IPS DF 4.7 (cell line): ENCODE measurements around the gene MARVELD2.
"Not testable (repeated sequence)": the region's sequence is repeated elsewhere in the genome, so short reads cannot be mapped to it uniquely, and the experiment has no call there.

Source experiments
- DNase-seq: peaks from one replicate; pipeline ENCODE4 v3.0.0-alpha.2; 2013; ENCODE audit warnings: low spot score; ENCODE audit errors: extremely low read depth

The MARVELD2 gene

DNA sequence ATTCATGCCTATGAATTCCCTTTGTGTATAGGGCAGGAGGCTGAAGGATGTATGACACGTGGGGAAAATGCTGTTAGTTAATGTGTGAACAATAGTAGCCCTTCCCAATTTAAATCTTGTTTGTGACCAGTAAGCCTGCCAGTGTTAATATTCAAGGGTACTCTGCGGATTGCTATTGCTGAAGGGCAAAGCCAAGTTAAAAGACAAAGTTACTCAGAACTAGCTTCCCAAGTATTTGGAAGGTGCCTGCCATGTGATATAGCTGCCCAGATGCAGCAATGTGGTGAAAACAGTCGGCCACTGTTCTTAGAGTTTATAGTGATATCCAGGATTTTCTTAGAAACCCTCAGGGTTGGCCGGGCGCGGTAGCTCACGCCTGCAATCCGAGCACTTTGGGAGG, 34.6 kb downstream of the MARVELD2 start:
- DNase-seq: no peak

DNA sequence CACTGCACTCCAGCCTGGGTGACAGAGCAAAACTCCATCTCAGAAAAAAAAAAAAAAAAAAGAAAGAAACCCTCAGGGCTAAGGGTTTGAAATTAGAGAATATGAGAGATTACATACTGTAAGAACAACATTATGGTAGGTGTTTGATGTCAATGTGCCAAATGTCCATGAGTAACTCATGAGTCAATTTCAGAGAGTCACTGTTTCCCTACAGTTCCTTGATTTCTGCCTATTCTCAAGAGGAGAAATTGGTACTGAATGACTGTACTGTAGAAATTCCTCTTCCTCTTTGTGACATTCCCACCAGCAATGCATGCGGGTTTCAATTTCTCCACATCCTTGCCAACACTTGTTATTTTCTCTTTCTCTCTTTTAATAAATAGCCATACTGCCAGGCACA, 35.2 kb downstream of the MARVELD2 start:
- DNase-seq: no peak

GRCh38 chr5:69450527-69450926, 35.6 kb downstream of the MARVELD2 start:
- DNase-seq: not testable (repeated sequence)

GRCh38 chr5:69451941-69452647, 37.2 kb downstream of the MARVELD2 start:
- DNase-seq: no peak

GRCh38 chr5:69453487-69453886, 38.6 kb downstream of the MARVELD2 start:
- not testable (repeated sequence) for DNase-seq

DNA sequence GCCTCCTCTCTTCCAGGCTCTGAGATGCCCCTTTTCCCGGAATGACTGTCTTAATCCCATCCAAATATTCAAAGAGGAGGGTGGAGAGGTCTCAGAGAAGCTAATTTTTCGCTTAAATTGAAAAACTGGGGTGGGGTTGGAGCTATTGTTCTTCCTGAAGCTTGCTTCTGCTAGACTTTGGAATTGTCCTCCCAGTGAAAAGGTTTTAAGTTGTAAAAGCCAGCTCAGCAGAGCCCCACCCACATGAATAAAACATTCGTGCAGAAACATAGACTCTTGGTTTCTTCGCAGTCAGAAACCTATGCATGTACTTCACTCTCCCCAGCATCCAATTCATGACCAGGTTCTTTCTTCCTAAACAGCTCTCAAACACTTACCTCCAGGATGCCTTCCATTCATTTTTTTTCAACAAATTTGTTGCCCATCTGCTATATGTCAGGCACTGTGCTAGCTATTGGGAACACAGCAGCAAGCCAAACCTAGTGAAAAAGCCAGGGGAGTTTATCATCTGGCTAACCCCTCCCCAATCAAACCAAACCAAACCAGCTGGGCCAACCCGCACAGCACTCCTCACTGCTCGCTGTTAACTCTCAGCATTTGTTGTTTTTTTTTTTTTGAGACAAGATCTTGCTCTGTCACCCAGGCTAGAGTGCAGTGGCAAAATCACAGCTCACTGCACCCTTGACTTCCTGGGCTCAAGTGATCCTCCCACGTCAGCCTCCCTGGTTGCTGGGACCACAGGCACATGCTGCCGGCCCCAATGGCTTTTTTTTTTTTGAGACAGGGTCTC, 39.7 kb downstream of the MARVELD2 start:
- no peak for DNase-seq

GRCh38 chr5:69455428-69455988, 40.6 kb downstream of the MARVELD2 start:
- DNase-seq: not testable (repeated sequence)

- DNase-seq: no peak
Observed at GRCh38 chr5:69462170-69462569, 47.3 kb downstream of the MARVELD2 start.

- not testable (repeated sequence) for DNase-seq
Observed at GRCh38 chr5:69466375-69466774, 51.5 kb downstream of the MARVELD2 start.

DNA sequence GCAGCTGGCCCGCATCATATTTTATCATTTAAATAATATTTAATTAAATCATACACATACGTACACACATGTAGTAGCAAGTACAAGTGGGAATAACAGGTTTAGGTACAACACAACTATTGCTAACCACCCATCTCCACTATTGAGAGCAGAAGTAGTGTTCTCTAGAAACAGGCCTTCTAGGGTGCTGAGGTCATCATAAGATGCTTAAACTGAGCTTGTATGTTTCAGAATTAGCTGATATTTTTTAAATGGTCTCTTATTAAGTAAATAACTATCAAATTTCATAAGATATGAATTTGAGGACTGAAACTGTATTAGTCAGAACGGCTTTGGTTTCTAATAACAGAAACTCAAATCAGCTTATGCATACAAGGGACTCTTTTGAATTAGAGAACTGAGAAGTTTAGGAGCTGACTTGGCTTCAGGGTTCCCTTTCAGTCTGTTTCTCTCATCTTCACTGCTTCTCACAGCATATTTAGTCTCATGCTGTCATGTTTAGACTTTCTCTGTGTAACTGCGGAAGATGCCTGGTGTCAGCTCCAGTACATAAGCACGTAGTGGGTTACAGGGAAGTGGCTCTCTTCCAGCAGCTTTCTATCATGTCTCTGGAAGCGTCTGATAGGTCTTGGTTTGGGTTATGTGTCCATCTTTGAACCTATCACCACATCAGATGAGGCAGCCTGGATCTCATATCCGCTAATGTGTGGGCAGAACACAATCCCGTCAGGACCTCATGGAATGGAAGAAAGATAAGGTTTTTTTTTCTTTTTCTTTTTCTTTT, 52.7 kb downstream of the MARVELD2 start:
- DNase-seq: no peak

DNA sequence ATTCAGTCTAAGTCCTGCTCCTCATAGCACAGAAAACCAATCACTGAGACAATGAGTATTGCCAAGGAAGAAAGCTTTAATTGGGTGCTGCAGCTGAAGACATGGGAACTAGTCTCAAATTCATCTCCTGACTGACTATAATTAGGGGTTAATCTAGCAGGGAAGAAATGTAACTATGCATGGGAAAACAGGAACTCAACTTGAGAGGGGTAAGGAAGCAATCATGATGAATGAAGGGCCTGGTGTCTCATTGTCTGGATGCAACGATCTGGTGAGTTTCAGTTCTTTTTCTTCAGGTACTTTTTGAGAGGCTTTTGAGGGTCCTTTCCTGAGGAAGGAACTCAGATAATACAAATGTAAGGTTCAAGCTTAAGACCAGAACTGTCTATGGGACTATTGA, 53.7 kb downstream of the MARVELD2 start:
- no peak for DNase-seq

DNA sequence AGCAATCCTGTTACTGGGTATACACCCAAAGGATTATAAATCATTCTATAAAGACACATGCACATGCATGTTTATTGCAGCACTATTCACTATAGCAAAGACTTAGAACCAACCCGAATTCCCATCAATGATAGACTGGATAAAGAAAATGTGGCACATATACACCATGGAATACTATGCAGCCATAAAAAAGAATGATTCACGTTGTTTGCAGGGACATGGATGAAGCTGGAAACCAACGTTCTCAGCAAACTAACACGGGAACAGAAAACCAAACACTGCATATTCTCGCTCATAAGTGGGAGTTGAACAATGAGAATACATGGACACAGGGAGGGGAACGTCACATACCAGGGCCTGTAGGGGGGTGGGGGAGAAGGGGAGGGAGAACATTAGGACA, 56.6 kb downstream of the MARVELD2 start:
- not testable (repeated sequence) for DNase-seq

DNA sequence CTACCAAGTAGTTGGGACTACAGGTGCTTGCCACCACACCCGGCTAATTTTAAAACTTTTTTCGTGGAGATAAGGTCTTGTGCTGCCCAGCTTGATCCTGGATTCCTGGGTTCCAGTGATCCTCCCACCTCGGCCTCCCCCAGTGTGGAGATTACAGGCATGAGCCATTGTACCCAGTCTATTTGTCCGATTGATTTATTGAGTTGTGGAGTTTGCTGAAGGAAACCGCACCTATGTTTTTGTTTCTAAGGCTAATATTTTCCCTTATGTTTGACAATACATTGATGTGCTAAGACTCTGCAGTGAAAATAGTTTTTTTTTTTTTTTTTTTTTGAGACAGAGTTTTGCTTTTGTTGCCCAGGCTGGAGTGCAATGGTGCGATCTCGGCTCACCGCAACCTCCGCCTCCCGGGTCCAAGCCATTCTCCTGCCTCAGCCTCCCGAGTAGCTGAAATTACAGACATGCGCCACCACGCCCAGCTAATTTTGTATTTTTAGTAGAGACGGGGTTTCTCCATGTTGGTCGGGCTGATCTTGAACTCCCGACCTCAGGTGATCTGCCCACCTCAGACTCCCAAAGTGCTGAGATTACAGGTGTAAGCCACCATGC, 57.7 kb downstream of the MARVELD2 start:
- DNase-seq: not testable (repeated sequence)

DNA sequence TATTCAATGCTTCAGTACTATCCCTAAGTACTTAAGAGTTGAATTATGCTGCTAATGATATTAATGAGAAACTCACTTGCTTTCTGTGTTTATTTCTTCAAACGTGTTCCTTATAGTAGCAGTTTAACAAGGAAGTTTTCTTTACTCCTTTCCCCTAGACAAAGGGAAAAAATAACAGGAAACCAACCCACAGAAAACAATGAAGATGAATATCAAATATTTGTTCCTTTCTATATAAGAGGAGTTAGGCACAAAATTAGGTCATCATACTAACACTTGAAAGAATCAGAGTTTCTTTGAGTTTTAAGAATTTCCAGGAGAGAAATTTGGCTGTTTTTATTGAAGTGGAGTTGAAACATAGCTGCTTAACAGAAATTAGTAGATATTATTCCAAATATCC, 62.3 kb downstream of the MARVELD2 start:
- no peak for DNase-seq

DNA sequence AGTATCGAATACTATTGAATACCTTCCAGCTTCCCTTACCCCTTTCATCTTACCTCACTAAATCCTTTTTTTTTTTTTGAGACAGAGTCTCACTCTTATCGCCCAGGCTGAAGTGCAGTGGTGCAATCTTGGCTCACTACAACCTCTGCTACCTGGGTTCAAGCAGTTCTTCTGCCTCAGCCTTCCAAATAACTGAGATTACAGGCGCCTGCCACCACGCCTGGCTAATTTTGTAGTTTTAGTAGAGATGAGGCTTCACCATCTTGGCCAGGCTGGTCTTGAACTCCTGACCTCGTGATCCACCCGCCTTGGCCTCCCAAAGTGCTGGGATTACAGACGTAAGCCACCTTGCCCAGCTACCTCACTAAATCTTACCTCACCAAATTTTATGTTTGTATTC, 63.4 kb downstream of the MARVELD2 start:
- DNase-seq: not testable (repeated sequence)

DNA sequence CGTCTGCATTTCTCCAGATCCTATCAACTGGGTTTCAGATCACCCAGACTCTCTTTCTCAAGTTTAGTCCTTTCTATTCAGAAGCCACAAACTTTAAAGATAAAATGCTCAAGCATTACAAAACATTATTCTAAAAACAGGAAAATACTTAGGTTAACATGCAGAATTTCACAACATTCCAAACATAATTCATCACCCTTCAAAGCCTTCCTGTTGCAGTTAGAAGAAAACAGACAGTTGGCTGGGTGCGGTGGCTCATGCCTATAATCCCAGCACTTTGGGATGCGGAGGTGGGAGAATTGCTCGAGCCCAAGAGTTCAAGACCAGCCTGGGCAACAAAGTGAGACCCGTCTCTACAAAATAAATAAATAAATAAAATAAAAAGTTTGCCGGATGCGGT, 70.0 kb downstream of the MARVELD2 start:
- no peak for DNase-seq

DNA sequence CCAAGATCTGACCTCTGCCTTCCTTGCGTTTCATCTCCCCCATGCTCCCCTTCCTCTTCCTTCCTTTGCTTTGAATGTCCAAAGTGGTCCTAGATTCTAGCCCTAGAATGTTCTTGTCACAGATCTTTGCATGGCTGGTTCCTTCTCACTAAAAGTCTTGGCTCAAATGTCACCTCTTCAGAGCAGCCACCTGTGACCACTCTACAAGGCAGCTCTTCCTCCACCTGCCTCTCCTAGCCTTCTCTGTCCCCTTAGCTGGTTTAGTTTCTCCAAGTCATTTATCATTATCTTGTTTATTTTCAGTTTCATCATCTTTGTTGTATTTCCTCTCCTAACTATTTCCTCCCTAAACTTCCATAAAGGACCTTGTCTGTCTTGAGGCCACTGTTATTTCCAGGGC, 70.6 kb downstream of the MARVELD2 start:
- DNase-seq: no peak

DNA sequence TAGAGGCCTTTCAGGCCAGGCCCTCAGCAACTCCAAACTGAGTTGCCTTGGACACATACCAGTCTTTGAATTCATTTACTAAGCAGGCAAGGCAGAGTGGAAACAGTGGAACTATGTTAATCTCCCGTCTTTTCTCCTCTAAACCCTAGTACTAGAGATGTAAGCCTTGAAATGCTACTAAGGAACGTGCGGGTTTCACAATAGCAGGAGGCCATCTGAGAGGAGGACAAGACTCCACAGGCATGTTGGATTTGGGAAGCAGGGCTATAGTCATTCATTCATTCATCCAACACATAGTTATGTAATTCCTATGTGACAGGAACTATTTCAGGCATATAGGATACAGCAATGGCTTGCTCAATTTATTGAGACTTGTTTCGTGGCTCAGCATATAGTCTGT, 74.3 kb downstream of the MARVELD2 start:
- DNase-seq: no peak

DNA sequence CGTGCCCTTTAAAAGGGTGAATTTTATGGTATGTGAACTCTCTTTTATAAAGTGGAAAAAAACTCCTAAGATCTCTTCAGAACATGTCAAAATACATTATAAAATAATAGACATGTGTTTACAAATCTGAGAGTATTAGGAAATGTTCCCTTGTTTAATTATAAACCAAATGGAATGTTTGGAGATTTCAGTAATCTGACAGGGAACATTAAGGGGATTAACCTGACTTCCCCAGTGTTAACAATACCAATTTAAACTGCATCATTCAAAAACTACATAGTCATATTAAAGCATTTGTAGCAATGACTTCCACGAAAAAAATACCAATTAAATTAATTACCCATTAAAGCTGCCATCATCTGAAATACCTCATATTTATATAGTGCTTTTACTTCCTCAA, 76.1 kb downstream of the MARVELD2 start:
- DNase-seq: no peak

- no peak for DNase-seq
Observed at GRCh38 chr5:69491838-69492390, 77.0 kb downstream of the MARVELD2 start.

- peak; percentile 36 for DNase-seq
Observed at GRCh38 chr5:69492391-69492922, 77.5 kb downstream of the MARVELD2 start, which contains the start of gene OCLN. Gene OCLN (plus strand): TSS chr5:69492790. CDS start chr5:69504245, 11,455 bp downstream.
